ENCODE data around the gene IL1RAP.

IL1RAP gene

DNA sequence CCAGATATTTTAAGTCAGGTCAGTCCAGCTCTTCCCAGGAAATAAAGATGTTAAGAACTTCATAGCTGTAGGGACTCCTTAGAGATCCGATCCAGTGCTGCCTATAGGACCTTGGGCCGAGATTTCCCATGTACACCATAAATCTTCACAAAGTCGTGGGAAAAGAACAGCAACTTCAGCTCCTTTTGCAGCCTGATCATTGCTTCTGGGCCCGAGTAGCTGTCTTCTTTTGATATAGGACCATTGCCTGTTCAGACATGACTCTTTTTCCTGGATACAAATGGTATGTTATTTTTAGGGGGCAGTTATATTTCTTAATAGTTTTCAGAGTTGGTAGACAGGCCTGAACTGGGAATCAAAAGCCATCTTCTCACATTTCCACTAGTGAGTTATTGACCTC is 20.5 kb downstream of the IL1RAP start:
- TF ChIP-seq CTCF (IDR thresholded peaks at IDR 0.05; ENCODE audit: extremely low read depth, missing control alignments) = no peak
- DNase-seq (ENCODE audit: low spot score) = no peak

DNA sequence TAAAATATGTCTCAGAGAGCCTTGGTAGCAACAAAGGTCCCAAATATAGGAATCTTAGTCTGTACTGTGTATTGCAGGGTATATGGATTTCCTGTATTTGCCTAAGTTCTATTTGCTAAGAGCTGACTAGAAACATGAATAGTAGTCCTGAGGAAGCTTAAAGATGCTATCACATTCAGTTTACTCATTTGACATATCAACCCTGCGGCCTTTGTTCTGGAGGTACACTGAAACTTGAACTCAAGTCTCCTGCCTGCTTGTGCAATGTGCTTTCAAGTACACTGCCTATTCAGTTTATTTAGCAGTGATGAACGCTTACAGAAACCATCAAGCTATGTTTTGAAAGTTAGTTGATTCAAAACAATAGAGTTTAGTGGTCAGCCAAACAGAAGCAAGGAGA is 21.1 kb downstream of the IL1RAP start:
- no peak for TF ChIP-seq CTCF (IDR thresholded peaks at IDR 0.05; ENCODE audit: extremely low read depth, missing control alignments)
- no peak for DNase-seq (ENCODE audit: low spot score)

- no peak for DNase-seq (ENCODE audit: low spot score)
- TF ChIP-seq CTCF (IDR thresholded peaks at IDR 0.05; ENCODE audit: extremely low read depth, missing control alignments) = no peak
Measured at GRCh38 chr3:190537146-190537545, 23.3 kb downstream of the IL1RAP start.

DNA sequence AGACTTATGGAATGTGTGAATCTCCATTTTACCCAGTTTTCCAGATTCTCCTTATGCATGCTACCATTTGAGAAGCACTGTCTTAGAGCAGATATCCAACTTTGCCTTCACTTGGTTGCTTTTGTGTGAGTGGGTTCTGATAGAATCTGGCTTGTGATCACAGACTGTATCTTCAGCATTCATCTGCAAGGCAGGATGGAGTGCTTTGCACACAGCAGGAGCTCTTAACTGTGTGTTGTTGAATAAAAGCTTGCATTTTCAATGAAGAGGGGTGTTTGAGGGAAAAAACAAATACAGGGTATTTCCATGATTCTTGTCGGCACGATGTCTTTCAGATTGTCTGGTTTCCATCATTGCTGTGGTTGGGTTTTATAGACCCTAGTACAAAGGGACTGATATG is 24.4 kb downstream of the IL1RAP start:
- DNase-seq (ENCODE audit: low spot score) = no peak
- TF ChIP-seq CTCF (IDR thresholded peaks at IDR 0.05; ENCODE audit: extremely low read depth, missing control alignments) = no peak

- no peak for TF ChIP-seq CTCF (IDR thresholded peaks at IDR 0.05; ENCODE audit: extremely low read depth, missing control alignments)
- DNase-seq (ENCODE audit: low spot score) = no peak
Measured at GRCh38 chr3:190539526-190539925, 25.6 kb downstream of the IL1RAP start.

DNA sequence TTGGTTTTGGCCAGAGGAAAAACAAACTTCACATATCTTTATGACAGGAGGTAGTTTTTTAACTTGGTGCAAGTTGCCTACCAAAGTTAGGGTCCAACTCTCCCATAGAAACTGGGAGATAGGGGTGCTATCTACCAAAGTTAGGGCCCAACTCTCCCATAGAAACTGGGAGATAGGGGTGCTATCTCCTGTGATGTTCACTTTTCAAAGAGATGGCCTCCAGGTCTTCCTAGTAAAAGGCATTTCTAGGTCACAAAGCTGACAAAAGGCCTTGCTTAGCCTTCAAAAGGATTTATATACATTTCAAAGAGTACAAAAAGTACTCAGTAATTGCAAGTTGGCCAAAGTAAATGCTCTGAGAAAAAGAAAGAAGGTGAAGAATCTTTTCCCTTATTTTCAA is 27.1 kb downstream of the IL1RAP start:
- no peak for DNase-seq (ENCODE audit: low spot score)
- no peak for TF ChIP-seq CTCF (IDR thresholded peaks at IDR 0.05; ENCODE audit: extremely low read depth, missing control alignments)

DNA sequence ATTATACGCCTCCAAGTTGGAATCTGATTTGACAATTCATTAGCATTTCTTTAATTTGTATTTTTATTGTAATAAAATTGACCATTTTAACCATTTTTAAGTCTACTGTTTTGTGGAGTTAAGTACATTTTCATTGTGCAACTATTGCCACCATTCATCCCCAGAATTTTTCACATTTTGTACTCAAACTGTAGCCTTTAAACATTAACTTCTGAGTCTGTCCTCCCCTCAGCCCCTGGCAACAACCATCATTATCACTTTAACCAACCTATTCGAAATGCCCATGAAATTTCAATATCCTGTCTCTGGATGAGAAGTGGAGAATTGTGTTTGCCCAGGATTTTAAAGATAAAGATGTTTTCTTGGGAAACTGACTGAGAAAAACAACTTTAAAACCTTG is 27.7 kb downstream of the IL1RAP start:
- TF ChIP-seq CTCF (IDR thresholded peaks at IDR 0.05; ENCODE audit: extremely low read depth, missing control alignments) = no peak
- DNase-seq (ENCODE audit: low spot score) = no peak

All from GM20000 (cell line).